SK-N-DZ (cell line): ENCODE measurements around the gene ATP1A1.
A peak's percentile ranks its signal among the peaks of the same experiment; 100 is the strongest.

Experiments used
- DNase-seq: peaks from one replicate; pipeline ENCODE4 v3.0.0-alpha.2; 2015; ENCODE audit warnings: low spot score

The ATP1A1 gene

DNA sequence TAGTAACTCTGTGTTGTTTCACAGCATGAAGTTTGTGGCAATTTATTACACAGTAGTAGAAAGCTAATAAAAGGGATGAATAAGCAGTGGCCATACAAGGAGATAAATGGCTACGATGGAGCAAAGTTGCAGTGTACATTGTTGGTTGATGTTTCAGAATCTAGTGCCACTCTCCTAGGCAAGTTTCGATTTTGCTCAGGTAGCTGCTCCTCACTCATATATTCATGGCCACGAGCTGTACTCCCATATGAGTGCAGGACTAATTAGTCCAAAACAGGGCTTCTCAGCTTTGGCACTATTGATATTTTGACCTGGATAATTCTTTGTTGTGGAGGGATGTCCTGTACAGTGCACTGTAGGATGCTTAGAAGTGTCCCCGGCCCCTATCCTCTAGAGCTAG is 30.0 kb upstream of the ATP1A1 start:
- no peak for DNase-seq

- DNase-seq: no peak
These were observed 28.0 kb upstream of the ATP1A1 start for GRCh38 chr1:116345011-116345410.

GRCh38 chr1:116345843-116346242 is 27.2 kb upstream of the ATP1A1 start:
- DNase-seq: peak; percentile 78

DNA sequence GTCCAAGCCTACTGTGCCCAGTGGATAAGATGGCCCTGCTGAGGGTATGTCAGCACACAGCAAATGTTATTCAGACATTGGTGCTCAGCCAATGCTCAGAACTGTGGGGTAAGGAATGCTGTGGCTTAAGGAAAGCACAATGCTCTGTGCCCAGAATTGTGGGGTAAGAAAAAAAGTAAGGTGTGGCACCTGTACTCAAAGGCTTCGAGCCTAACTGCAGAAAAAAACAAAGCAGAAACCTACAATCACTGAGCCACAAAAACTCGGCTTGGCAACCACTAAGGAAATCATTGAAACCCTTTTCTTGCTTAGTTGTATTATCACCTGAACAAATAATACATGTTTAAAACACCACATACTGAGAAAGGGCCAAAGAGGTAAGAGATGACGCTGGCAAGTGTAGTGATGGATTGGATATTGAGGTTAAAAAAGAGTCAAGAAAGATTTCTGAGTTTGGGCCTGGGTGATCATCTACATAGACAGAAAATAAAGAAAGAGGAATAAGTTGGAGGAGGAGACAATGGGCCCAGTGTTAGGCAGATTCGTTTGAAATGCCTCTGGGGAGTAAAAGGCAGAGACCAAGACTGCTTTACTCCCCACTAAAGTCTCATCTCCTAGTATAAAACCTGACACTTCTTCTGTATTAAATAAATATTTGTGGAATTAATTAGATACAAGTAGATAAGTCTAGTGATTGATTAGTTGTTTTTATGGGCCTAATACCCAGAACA is 25.9 kb upstream of the ATP1A1 start:
- no peak for DNase-seq

GRCh38 chr1:116347696-116348095 is 25.3 kb upstream of the ATP1A1 start:
- DNase-seq: no peak

DNA sequence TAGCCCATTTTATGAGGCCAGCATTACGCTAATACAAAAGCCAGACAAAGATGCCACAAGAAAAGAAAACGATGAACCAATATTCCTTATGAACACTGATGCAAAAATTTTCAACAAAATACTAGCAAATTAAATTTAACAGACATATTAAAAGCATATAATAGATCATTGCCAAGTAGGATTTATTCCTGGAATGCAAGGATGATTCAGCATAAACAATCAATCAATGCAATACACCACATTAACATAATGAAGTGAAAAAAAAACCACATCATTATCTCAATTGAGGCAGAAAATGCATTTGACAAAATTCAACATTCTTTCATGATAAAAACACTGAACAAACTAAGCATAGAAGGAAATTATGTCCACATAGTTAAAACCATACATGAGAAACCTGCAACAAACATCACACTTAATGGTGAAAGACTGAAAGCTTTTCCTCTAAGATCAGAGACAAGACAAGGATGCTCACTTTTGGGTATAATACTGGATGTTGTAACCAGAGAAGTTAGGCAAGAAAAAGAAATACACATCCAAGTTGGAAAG is 22.9 kb upstream of the ATP1A1 start:
- DNase-seq: no peak

DNA sequence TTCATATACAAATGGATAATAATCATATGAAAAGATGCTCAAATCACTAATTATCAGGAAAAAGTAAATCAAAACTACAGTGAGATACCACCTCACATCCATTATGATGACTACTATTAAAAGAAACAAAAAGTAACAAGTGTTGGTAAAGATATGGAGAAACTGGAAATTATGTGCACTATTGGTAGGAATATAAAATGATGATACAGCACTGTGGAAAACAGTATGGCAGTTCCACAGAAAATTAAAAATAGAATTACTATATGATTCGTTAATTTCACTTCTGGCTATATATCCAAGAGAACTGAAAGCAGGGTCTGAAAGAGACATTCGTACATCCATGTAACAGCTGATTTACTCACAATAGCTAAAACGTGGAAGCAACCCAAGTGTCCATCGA is 21.1 kb upstream of the ATP1A1 start:
- DNase-seq: no peak

GRCh38 chr1:116352349-116352813 is 20.7 kb upstream of the ATP1A1 start:
- no peak for DNase-seq

- no peak for DNase-seq
These were observed 19.9 kb upstream of the ATP1A1 start for GRCh38 chr1:116353155-116353554.

GRCh38 chr1:116356067-116356466 is 17.0 kb upstream of the ATP1A1 start:
- DNase-seq: no peak

- DNase-seq: no peak
These were observed 16.4 kb upstream of the ATP1A1 start for GRCh38 chr1:116356673-116357072.

DNA sequence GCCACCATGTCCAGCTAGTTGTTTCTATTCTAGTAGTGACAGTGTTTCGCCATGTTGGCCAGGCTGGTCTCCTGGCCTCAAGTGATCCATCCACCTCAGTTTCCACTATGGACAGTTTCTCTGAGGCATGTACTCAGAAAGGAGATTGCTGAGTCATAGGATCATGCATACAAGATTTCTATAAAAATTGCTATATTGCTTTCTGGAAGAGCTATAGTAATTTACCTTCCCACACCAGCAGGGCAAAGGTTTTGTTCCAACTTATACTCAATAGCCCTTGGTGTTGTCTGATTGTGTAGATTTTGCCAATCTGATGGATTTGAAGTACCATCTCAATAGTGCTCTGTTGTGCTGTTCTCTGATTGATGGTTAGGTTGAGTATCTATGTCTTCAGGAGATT is 15.6 kb upstream of the ATP1A1 start:
- no peak for DNase-seq

- no peak for DNase-seq
These were observed 13.8 kb upstream of the ATP1A1 start for GRCh38 chr1:116359060-116359830.

GRCh38 chr1:116359871-116360270 is 13.2 kb upstream of the ATP1A1 start:
- no peak for DNase-seq

GRCh38 chr1:116360429-116361173 is 12.4 kb upstream of the ATP1A1 start:
- no peak for DNase-seq

DNA sequence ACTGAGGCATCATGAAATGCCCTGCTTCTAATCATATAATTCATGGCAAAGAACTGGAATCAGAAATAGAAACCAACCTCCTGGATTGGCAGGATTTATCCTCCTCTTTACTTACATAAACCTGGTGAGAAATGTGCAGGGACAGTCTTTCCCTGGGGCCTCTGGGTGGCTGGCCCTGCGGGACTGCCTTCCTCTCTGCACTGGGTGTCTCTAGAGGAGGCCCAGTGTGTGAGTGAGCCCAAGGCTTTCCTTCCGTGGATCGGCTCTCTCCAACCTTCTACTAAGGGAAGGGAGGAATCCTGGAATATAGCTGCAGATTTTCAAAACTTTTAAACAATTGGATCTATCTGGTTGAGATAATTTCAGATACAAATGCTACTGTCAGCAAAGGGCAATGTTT is 11.4 kb upstream of the ATP1A1 start:
- DNase-seq: no peak

DNA sequence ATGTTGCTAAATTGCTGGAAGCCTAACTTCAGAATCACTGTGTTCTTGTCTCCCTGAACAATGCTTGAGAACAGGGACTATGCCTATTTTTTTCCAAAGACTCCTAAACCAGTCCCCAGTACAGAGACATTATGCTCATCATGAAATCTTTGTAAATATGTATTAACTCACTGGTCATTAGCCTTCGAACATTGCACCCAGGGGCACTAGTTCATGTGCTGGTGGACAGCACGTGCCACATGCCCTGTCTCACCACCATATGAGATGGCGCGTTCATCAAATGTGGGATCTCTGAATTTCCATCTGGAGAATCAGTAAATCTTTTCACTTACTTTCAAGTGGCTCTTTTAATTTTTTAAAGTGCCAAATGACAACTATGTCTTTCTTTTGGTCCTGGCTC is 11.0 kb upstream of the ATP1A1 start:
- no peak for DNase-seq

DNA sequence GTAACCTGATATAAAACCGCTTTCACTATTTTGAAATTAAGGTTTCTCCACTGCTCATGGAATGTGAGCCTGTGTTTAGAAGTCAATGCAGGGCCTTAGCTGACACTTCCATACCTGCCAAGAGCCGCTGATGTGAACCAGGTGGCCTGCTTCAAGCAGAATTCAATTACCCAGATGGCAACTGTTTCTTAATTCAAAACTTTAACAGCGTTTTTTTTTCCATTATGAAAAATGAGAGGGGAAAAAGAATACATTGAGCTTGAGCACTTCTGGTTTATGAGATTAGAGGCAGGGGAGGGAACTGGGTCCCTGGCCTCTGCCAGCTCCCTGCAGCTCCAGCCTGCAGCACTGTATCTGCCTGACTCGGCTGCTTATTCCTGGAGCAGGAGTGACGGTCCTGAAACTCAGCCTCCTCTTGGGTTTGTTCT is 7.7 kb upstream of the ATP1A1 start:
- DNase-seq: peak; percentile 100

DNA sequence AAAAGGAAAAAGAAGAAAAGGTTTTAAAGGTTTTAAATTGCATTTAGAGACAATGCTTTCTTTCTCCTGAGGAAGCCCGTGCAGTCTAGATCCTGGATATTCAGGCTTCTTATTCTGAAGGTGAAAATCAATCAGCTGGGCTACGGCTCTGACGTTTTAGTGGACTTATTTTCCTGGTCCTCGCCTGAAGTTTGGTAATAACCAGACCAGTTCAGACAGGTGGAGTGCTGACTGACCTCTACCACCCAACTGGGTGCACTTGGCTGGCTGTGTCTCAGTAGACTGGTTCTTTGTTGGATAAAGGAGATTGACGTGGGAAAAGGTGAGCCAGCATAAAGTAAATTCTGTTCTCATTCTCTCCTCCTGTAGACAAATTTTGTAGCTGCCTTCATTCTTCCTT is 7.2 kb upstream of the ATP1A1 start:
- peak; percentile 91 for DNase-seq

DNA sequence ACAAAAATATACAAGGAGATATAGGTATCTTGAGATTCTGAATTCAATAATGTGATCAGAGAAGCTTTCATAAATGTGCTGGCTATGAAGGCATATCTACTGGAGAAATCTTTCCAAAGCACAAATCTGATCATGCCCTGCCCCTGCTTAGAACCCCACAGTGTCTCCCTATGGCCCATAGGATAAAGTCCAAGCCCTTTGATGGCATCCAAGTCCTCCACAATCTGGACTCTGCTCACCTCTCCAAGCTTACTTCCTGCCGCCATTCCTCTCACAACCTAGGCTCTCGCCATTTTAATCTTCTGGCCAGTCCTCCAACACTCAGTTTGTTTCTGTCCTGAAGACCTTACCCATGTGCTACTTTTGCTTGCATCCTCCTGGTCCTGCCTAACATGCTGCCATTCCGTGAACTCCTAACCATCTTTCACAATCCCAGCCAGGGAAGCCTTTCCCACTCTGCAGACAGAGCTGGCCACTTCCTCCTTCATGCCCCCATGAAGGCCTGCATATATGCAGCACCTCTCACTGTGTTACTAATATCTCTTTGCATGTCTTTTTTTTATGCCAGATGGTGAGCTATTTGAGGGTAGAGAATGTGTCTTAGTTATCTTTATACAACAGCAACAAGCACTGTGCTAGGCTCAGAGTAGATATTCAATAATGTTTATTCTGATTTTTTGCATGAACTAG is 5.6 kb upstream of the ATP1A1 start:
- DNase-seq: no peak

DNA sequence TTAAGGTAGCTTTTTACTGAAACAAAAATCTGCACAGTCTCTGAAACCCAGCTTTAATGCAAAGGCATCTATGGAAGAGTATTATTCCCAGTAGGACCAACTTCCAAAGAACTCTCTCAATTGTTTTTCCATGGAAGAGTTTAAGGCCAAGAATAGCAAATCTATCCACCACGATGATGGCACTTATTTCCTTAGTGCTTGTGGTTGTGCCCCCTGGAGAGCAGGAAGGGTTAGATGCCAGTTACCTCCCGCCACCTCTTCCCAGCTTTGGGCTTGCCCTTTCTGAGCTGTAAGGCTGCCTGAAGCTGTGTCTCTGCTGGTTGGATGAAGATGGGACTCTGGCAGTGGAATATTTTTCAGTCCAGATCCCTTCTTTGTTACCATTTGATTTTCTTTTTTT is 4.8 kb upstream of the ATP1A1 start:
- no peak for DNase-seq
